ENCODE measurements around the gene LYRM4. TPM values are rescaled to one million over a fixed set of nuclear protein-coding genes. Genes with fewer than 3 reads are reported as not detected.

LYRM4 gene
- total RNA-seq, 4 donors from 2014 or later = 8.4 to 20.1 (median 12.2) TPM

- no peak overlapping the region for H3K4me3 ChIP-seq
- TF ChIP-seq POLR2A (IDR thresholded peaks at IDR 0.05) = no peak
- TF ChIP-seq CTCF (IDR thresholded peaks at IDR 0.05 in 4 of 5, conservative IDR thresholded peaks at IDR 0.05 in 1 of 5) = no peak
- no peaks in the 10 kb centered on the region for H3K36me3 ChIP-seq
- DNase-seq = no peak
- no peaks in the 10 kb centered on the region for H3K9me3 ChIP-seq
- H3K27me3 ChIP-seq = no peaks in the 10 kb centered on the region
- no peak overlapping the region for H3K27ac ChIP-seq
- no peak for ATAC-seq
- no peaks in the 10 kb centered on the region for H3K4me1 ChIP-seq
- intact Hi-C loops (cut with DNase I; ENCODE audit: low total_unique reads) (no loop called here), in situ Hi-C loops (cut with MboI; ENCODE audit: low sequenced_read_pairs in 4 of 4) (no loop called here)
Measured at GRCh38 chr6:5071216-5071615, 189.5 kb downstream of the LYRM4 start.

- no peaks in the 10 kb centered on the region for H3K4me1 ChIP-seq
- no peaks in the 10 kb centered on the region for H3K36me3 ChIP-seq
- intact Hi-C loops (cut with DNase I; ENCODE audit: low total_unique reads) (no loop called here), in situ Hi-C loops (cut with MboI; ENCODE audit: low sequenced_read_pairs in 4 of 4) (no loop called here)
- ATAC-seq = no peak
- TF ChIP-seq CTCF (IDR thresholded peaks at IDR 0.05 in 4 of 5, conservative IDR thresholded peaks at IDR 0.05 in 1 of 5) (no peak), POLR2A (IDR thresholded peaks at IDR 0.05) (no peak)
- no peaks in the 10 kb centered on the region for H3K9me3 ChIP-seq
- no peak for DNase-seq
- no peak overlapping the region for H3K27ac ChIP-seq
- no peaks in the 10 kb centered on the region for H3K27me3 ChIP-seq
- no peak overlapping the region for H3K4me3 ChIP-seq
Measured at GRCh38 chr6:5068153-5068751, 192.5 kb downstream of the LYRM4 start.

GRCh38 chr6:5067305-5067704 is 193.4 kb downstream of the LYRM4 start:
- Histone ChIP-seq H3K27me3 (no peaks in the 10 kb centered on the region), H3K36me3 (no peaks in the 10 kb centered on the region), H3K4me1 (no peaks in the 10 kb centered on the region), H3K9me3 (no peaks in the 10 kb centered on the region), H3K4me3 (no peak overlapping the region), H3K27ac (no peak overlapping the region)
- in situ Hi-C loops (cut with MboI; ENCODE audit: low sequenced_read_pairs in 4 of 4) = no loop called here
- TF ChIP-seq CTCF (IDR thresholded peaks at IDR 0.05 in 4 of 5, conservative IDR thresholded peaks at IDR 0.05 in 1 of 5) (no peak), POLR2A (IDR thresholded peaks at IDR 0.05) (no peak)
- intact Hi-C loops (cut with DNase I; ENCODE audit: low total_unique reads) = no loop called here
- DNase-seq = no peak
- ATAC-seq = no peak

- TF ChIP-seq CTCF (IDR thresholded peaks at IDR 0.05 in 4 of 5, conservative IDR thresholded peaks at IDR 0.05 in 1 of 5) = no peak
- no peak for TF ChIP-seq POLR2A (IDR thresholded peaks at IDR 0.05)
- Histone ChIP-seq H3K4me3 (no peak overlapping the region), H3K36me3 (no peaks in the 10 kb centered on the region), H3K9me3 (no peaks in the 10 kb centered on the region), H3K4me1 (no peaks in the 10 kb centered on the region), H3K27me3 (no peaks in the 10 kb centered on the region), H3K27ac (no peak overlapping the region)
- in situ Hi-C loops (cut with MboI; ENCODE audit: low sequenced_read_pairs in 4 of 4) (no loop called here), intact Hi-C loops (cut with DNase I; ENCODE audit: low total_unique reads) (no loop called here)
- no peak for ATAC-seq
- no peak for DNase-seq
Measured at GRCh38 chr6:5066456-5067093, 194.2 kb downstream of the LYRM4 start.

All from gastrocnemius medialis (tissue), 4 donors.